Activated gamma-delta T cell treated with anti-CD3 and anti-CD28 coated beads, Interleukin-2, amount 50 U/mL, for 16 hours (primary cell): ENCODE measurements around the gene ABAT.
"Not testable (repeated sequence)": the region's sequence is repeated elsewhere in the genome, so short reads cannot be mapped to it uniquely, and the experiment has no call there.

Experiments
- DNase-seq: peaks from one replicate; pipeline ENCODE4 v3.0.0-alpha.2; 2020; ENCODE audit warnings: low read depth

The ABAT gene

GRCh38 chr16:8742068-8742467 is 67.7 kb downstream of the ABAT start:
- DNase-seq, result no peak

GRCh38 chr16:8748944-8749343 is 74.5 kb downstream of the ABAT start:
- DNase-seq, result not testable (repeated sequence)

- DNase-seq, result no peak
Measured at GRCh38 chr16:8751481-8752311, 77.3 kb downstream of the ABAT start.

- DNase-seq, result no peak
Measured at GRCh38 chr16:8752706-8753105, 78.3 kb downstream of the ABAT start.

GRCh38 chr16:8753416-8754054 is 79.1 kb downstream of the ABAT start:
- DNase-seq, result no peak

GRCh38 chr16:8756755-8757154 is 82.3 kb downstream of the ABAT start:
- no peak for DNase-seq

GRCh38 chr16:8758022-8758421 is 83.6 kb downstream of the ABAT start:
- DNase-seq, result no peak

- no peak for DNase-seq
Measured at GRCh38 chr16:8760021-8760420, 85.6 kb downstream of the ABAT start.

- no peak for DNase-seq
Measured at GRCh38 chr16:8761078-8761477, 86.7 kb downstream of the ABAT start.

- no peak for DNase-seq
Measured at GRCh38 chr16:8762254-8762653, 87.8 kb downstream of the ABAT start.

GRCh38 chr16:8763083-8763482 is 88.7 kb downstream of the ABAT start:
- DNase-seq, result no peak

- no peak for DNase-seq
Measured at GRCh38 chr16:8763899-8764298, 89.5 kb downstream of the ABAT start.

- DNase-seq, result no peak
Measured at GRCh38 chr16:8764525-8765250, 90.3 kb downstream of the ABAT start.

GRCh38 chr16:8767176-8767575 is 92.8 kb downstream of the ABAT start:
- no peak for DNase-seq

GRCh38 chr16:8768283-8768682 is 93.9 kb downstream of the ABAT start:
- DNase-seq, result no peak

GRCh38 chr16:8768692-8769091 is 94.3 kb downstream of the ABAT start:
- DNase-seq, result no peak

- no peak for DNase-seq
Measured at GRCh38 chr16:8773537-8773936, 99.1 kb downstream of the ABAT start.

GRCh38 chr16:8774208-8774607 is 99.8 kb downstream of the ABAT start:
- no peak for DNase-seq

GRCh38 chr16:8775359-8775758 is 100.9 kb downstream of the ABAT start:
- DNase-seq, result no peak

- no peak for DNase-seq
Measured at GRCh38 chr16:8776129-8776584, 101.7 kb downstream of the ABAT start.

GRCh38 chr16:8777217-8777616 is 102.8 kb downstream of the ABAT start:
- DNase-seq, result no peak

GRCh38 chr16:8781797-8782196 is 107.4 kb downstream of the ABAT start:
- no peak for DNase-seq

GRCh38 chr16:8782673-8783072 is 108.3 kb downstream of the ABAT start:
- no peak for DNase-seq
